K562 (cell line): Measurements from ENCODE around the gene VPS13D. TPM values are rescaled to one million over a fixed set of nuclear protein-coding genes. Genes with fewer than 3 reads are reported as not detected.

Experiments
- ADNP ChIP-seq: fragments of 200-800 bp; sonication (Bioruptor generic); IDR thresholded peaks from 2 replicates; pipeline ENCODE4 v1.6.1; 2016; ENCODE audit warnings: missing genetic modification characterization, missing compliant biosample characterization
- ARID2 ChIP-seq: fragments of 450-650 bp; IDR thresholded peaks from 2 replicates; pipeline ENCODE4 v1.6.1; 2017; ENCODE audit warnings: antibody characterized with exemption, mild to moderate bottlenecking
- ARNT ChIP-seq, 2 experiments: fragments of 450-650 bp; IDR thresholded peaks; 2 replicates each; pipeline ENCODE4 v1.6.1; 2016; ENCODE audit warnings: mild to moderate bottlenecking in 1 of 2
- DMBX1 ChIP-seq: fragments of 250-450 bp; sonication (Bioruptor Pico); IDR thresholded peaks from 2 replicates; pipeline ENCODE4 v1.8.0; 2022; ENCODE audit warnings: inconsistent platforms, mild to moderate bottlenecking, moderate library complexity, borderline replicate concordance
- FOXK2 ChIP-seq, 2 experiments: fragments of 450-650 bp; IDR thresholded peaks in 1 of 2; conservative IDR thresholded peaks in 1 of 2; 2 replicates each; pipeline ENCODE4 v1.6.1; 2016; ENCODE audit warnings: low read depth in 2 of 2, mild to moderate bottlenecking in 1 of 2
- GATAD2A ChIP-seq: fragments of 450-650 bp; IDR thresholded peaks from 2 replicates; pipeline ENCODE4 v1.6.1; 2017
- MCM2 ChIP-seq: fragments of 450-650 bp; IDR thresholded peaks from 2 replicates; pipeline ENCODE4 v1.6.1; 2017; ENCODE audit warnings: low read depth, mild to moderate bottlenecking
- NCOA2 ChIP-seq, 2 experiments: fragments of 450-650 bp; IDR thresholded peaks; 2 replicates each; pipeline ENCODE4 v1.6.1; 2018; ENCODE audit warnings: mild to moderate bottlenecking in 2 of 2, moderate library complexity in 1 of 2; ENCODE audit not compliant: partially characterized antibody in 2 of 2
- PCBP2 ChIP-seq: fragments of 200-400 bp; formaldehyde crosslinking; IDR thresholded peaks from 2 replicates; pipeline ENCODE4 v1.6.1; 2018; ENCODE audit warnings: low read length, low read depth, mild to moderate bottlenecking, moderate library complexity; ENCODE audit not compliant: poor library complexity, severe bottlenecking
- PRPF4 ChIP-seq: fragments of 200-400 bp; formaldehyde crosslinking; IDR thresholded peaks from one replicate; pipeline ENCODE4 v1.6.1; 2017; ENCODE audit warnings: low read length, low read depth, mild to moderate bottlenecking; ENCODE audit not compliant: insufficient read depth, poor library complexity, severe bottlenecking
- PYGO2 ChIP-seq: fragments of 450-650 bp; IDR thresholded peaks from 2 replicates; pipeline ENCODE4 v1.6.1; 2016; ENCODE audit warnings: mild to moderate bottlenecking, missing genetic modification characterization, moderate library complexity, missing compliant biosample characterization
- RREB1 ChIP-seq: fragments of 250-450 bp; sonication (Bioruptor Pico); IDR thresholded peaks from 2 replicates; pipeline ENCODE4 v1.4.0; 2020
- ZNF431 ChIP-seq: sonication (generic); formaldehyde crosslinking; IDR thresholded peaks from 2 replicates; pipeline ENCODE4 v1.8.0; 2022; ENCODE audit warnings: mild to moderate bottlenecking, missing genetic modification reagents
- polyA plus RNA-seq, 8 experiments: library from polyadenylated mRNA; depleted of rRNA in 4 of 8; stranded (reverse) in 5 of 8; unstranded in 3 of 8; fragments of >200 nt; fragmentation: Nextera tagmentation in 2 of 8; fragmentation: Illumina TruSeq in 1 of 8; extraction: Ambion mirVana in 2 of 8; extraction: Trizol in 1 of 8; gene quantifications; 2 replicates each; pipeline versions ENCODE4 v1.2.1 to v1.2.3, GENCODE V29; 2011 to 2014; ENCODE audit warnings: inconsistent platforms in 1 of 8, missing spikeins in 1 of 8
- total RNA-seq, 7 experiments: library from RNA; depleted of rRNA in 6 of 7; stranded (reverse); fragments of >200 nt in 6 of 7; fragmentation: Illumina TruSeq in 2 of 7; extraction: Trizol in 2 of 7; gene quantifications; 2 replicates each; pipeline versions ENCODE4 v1.2.1 to v1.2.3, GENCODE V29; 2011 to 2021; ENCODE audit warnings: low replicate concordance in 1 of 7
- TF ChIP-seq, protein P1 (sequence below): sonication (generic); formaldehyde crosslinking; IDR thresholded peaks from 2 replicates; pipeline ENCODE4 v1.8.0; 2022; ENCODE audit warnings: mild to moderate bottlenecking, missing genetic modification reagents
- TF ChIP-seq, protein P2 (sequence below): sonication (generic); formaldehyde crosslinking; IDR thresholded peaks from 2 replicates; pipeline ENCODE4 v1.8.0; 2023; ENCODE audit warnings: mild to moderate bottlenecking, missing genetic modification reagents
- TF ChIP-seq, protein P3 (sequence below): fragments of 200-800 bp; sonication (Bioruptor generic); IDR thresholded peaks from 2 replicates; pipeline ENCODE4 v1.6.1; 2017; ENCODE audit warnings: missing genetic modification characterization, missing compliant biosample characterization

VPS13D gene
- total and polyA plus RNA-seq, 9 of the 15 experiments (the other 6 are each of a cell fraction or from before 2014, with no cell fraction given): 6.1 to 51.5 (median 38.5) TPM

DNA sequence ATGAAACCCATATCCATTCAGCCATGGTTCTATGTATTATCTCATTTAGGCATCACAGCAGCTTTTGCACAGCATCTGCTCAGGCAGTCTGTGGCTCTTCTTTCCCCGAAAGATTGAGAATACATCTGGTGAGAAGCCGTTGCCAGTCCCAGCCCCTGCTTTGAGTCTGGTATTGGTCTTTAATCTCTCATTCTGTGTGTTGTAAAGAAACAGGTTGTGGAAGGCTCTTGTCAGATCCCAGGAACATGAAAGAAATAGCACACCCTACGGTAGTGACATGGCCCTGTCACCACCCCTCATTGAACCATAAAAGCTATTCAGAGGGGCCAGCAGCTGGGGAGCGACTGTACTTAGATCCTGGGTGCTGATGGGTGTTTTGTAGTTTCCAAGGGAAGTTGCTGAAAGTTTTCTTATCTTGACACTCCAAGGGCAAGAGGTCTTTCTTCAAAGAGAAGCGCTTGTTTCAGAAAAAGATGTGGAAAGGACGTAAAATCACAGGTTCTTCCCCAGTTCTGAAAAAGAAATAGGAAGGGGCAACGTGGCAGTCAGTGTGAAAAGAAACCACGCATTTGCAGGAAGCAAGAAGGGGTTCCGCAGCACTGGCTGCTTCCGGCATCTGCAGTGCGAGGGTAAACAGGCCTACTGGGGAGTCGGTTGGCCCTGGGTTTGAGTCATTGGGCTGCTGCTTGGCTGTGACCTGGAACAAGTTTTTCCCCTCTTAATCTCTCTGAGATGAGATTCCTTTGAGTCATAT, 243.1 kb downstream of the VPS13D start (continued):
- TF ChIP-seq PRPF4: no peak
- 0 out of 2 replicates have a peak, but pooled peaks have one; percentile 26 for TF ChIP-seq ADNP (tag)
- TF ChIP-seq, protein P1, sequence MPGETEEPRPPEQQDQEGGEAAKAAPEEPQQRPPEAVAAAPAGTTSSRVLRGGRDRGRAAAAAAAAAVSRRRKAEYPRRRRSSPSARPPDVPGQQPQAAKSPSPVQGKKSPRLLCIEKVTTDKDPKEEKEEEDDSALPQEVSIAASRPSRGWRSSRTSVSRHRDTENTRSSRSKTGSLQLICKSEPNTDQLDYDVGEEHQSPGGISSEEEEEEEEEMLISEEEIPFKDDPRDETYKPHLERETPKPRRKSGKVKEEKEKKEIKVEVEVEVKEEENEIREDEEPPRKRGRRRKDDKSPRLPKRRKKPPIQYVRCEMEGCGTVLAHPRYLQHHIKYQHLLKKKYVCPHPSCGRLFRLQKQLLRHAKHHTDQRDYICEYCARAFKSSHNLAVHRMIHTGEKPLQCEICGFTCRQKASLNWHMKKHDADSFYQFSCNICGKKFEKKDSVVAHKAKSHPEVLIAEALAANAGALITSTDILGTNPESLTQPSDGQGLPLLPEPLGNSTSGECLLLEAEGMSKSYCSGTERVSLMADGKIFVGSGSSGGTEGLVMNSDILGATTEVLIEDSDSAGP: no peak
- TF ChIP-seq NCOA2 (IDR thresholded peaks at IDR 0.05; ENCODE audit: partially characterized antibody in 2 of 2): no peak
- TF ChIP-seq, protein P2, sequence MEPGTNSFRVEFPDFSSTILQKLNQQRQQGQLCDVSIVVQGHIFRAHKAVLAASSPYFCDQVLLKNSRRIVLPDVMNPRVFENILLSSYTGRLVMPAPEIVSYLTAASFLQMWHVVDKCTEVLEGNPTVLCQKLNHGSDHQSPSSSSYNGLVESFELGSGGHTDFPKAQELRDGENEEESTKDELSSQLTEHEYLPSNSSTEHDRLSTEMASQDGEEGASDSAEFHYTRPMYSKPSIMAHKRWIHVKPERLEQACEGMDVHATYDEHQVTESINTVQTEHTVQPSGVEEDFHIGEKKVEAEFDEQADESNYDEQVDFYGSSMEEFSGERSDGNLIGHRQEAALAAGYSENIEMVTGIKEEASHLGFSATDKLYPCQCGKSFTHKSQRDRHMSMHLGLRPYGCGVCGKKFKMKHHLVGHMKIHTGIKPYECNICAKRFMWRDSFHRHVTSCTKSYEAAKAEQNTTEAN (CRISPR knock-in tag): no peak
- TF ChIP-seq, protein P3, sequence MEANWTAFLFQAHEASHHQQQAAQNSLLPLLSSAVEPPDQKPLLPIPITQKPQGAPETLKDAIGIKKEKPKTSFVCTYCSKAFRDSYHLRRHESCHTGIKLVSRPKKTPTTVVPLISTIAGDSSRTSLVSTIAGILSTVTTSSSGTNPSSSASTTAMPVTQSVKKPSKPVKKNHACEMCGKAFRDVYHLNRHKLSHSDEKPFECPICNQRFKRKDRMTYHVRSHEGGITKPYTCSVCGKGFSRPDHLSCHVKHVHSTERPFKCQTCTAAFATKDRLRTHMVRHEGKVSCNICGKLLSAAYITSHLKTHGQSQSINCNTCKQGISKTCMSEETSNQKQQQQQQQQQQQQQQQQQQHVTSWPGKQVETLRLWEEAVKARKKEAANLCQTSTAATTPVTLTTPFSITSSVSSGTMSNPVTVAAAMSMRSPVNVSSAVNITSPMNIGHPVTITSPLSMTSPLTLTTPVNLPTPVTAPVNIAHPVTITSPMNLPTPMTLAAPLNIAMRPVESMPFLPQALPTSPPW (CRISPR knock-in tag): peak; percentile 41; the same call in 1 of the 2 replicates
- TF ChIP-seq DMBX1 (CRISPR knock-in tag): no peak
- TF ChIP-seq ARID2: 0 out of 2 replicates have a peak, but pooled peaks have one; percentile 47
- no peak for TF ChIP-seq PCBP2
- no peak; the same call in 1 of the 2 replicates for TF ChIP-seq RREB1
- TF ChIP-seq GATAD2A: 0 out of 2 replicates have a peak, but pooled peaks have one; percentile 27
- no peak for TF ChIP-seq PYGO2
- no peak for TF ChIP-seq ZNF431 (CRISPR knock-in tag)
- no peak for TF ChIP-seq MCM2
- no peak for TF ChIP-seq ARNT (IDR thresholded peaks at IDR 0.05)
- TF ChIP-seq FOXK2 (conservative IDR thresholded peaks at IDR 0.05 in 1 of 2, IDR thresholded peaks at IDR 0.05 in 1 of 2; ENCODE audit: low read depth in 2 of 2): peak; percentile 47 to 75; a peak in 3 of 4 replicates
